K562 (cell line): ENCODE measurements around the gene XBP1. TPM values are rescaled to one million over a fixed set of nuclear protein-coding genes. Genes with fewer than 3 reads are reported as not detected.

Experiments used
- ARHGAP35 ChIP-seq: fragments of 450-650 bp; IDR thresholded peaks from 2 replicates; pipeline ENCODE4 v1.6.1; 2018; ENCODE audit not compliant: partially characterized antibody
- CEBPB ChIP-seq: fragments of 450-650 bp; IDR thresholded peaks from 2 replicates; pipeline ENCODE4 v1.6.1; 2016; ENCODE audit warnings: missing genetic modification characterization, missing compliant biosample characterization
- CTCFL ChIP-seq: IDR thresholded peaks from 2 replicates; pipeline ENCODE4 v1.6.1; 2011; ENCODE audit warnings: borderline replicate concordance, low read depth, mild to moderate bottlenecking, moderate library complexity, low read length; ENCODE audit not compliant: insufficient read depth, poor library complexity, severe bottlenecking
- DMBX1 ChIP-seq: fragments of 250-450 bp; sonication (Bioruptor Pico); IDR thresholded peaks from 2 replicates; pipeline ENCODE4 v1.8.0; 2022; ENCODE audit warnings: inconsistent platforms, mild to moderate bottlenecking, moderate library complexity, borderline replicate concordance
- FOXO4 ChIP-seq: fragments of 450-650 bp; formaldehyde crosslinking; IDR thresholded peaks from 2 replicates; pipeline ENCODE4 v1.4.0; 2020; ENCODE audit warnings: mild to moderate bottlenecking, moderate library complexity
- GTF2F1 ChIP-seq: IDR thresholded peaks from 2 replicates; pipeline ENCODE4 v1.6.1; 2011; ENCODE audit warnings: low read depth, low read length, improper control_type of control experiment
- HCFC1 ChIP-seq: IDR thresholded peaks from 2 replicates; pipeline ENCODE4 v1.6.1; 2012; ENCODE audit warnings: low read depth, low read length, improper control_type of control experiment
- HOMEZ ChIP-seq: fragments of 250-450 bp; sonication (Bioruptor Pico); IDR thresholded peaks from 2 replicates; pipeline ENCODE4 v1.4.0; 2020; ENCODE audit warnings: mild to moderate bottlenecking, moderate library complexity
- KAT7 ChIP-seq: sonication (generic); formaldehyde crosslinking; IDR thresholded peaks from 2 replicates; pipeline ENCODE4 v1.8.0; 2022; ENCODE audit warnings: missing genetic modification reagents, mild to moderate bottlenecking, borderline replicate concordance
- LARP7 ChIP-seq: fragments of 450-650 bp; IDR thresholded peaks from 2 replicates; pipeline ENCODE4 v1.6.1; 2016
- MYNN ChIP-seq, 2 experiments: sonication (generic); formaldehyde crosslinking in 1 of 2; IDR thresholded peaks; 2 replicates each; pipeline versions ENCODE4 v1.5.0 to v1.6.1; 2016 to 2020; ENCODE audit warnings: antibody characterized with exemption in 1 of 2, missing genetic modification reagents in 1 of 2
- NCOA1 ChIP-seq: fragments of 450-650 bp; IDR thresholded peaks from 2 replicates; pipeline ENCODE4 v1.6.1; 2016; ENCODE audit warnings: low read depth
- PHTF2 ChIP-seq: fragments of 250-450 bp; sonication (Bioruptor Pico); IDR thresholded peaks from 2 replicates; pipeline ENCODE4 v1.5.0; 2021; ENCODE audit warnings: mild to moderate bottlenecking
- SLC30A9 ChIP-seq: fragments of 250-450 bp; sonication (Bioruptor Pico); IDR thresholded peaks from 2 replicates; pipeline ENCODE4 v1.8.0; 2022; ENCODE audit warnings: mild to moderate bottlenecking, moderate library complexity
- SMAD2 ChIP-seq: fragments of 150-350 bp; IDR thresholded peaks from 2 replicates; pipeline ENCODE4 v1.6.1; 2014; ENCODE audit warnings: low read depth, mild to moderate bottlenecking, low read length
- SNAPC5 ChIP-seq: fragments of 250-450 bp; sonication (Bioruptor Pico); IDR thresholded peaks from 2 replicates; pipeline ENCODE4 v1.8.0; 2021; ENCODE audit warnings: moderate library complexity, mild to moderate bottlenecking, inconsistent platforms
- SRF ChIP-seq, 2 experiments: fragments of 250-450, 450-650 bp in 1 of 2; sonication (Bioruptor Pico) in 1 of 2; sonication (generic) in 1 of 2; formaldehyde crosslinking; IDR thresholded peaks; 2 replicates each; pipeline versions ENCODE4 v1.5.0 to v1.5.1; 2020 to 2022; ENCODE audit warnings: mild to moderate bottlenecking in 1 of 2, missing genetic modification reagents in 1 of 2
- THAP12 ChIP-seq: fragments of 250-450 bp; sonication (Bioruptor Pico); IDR thresholded peaks from 2 replicates; pipeline ENCODE4 v1.9.0; 2021; ENCODE audit warnings: mild to moderate bottlenecking, inconsistent platforms
- ZC3H11A ChIP-seq: IDR thresholded peaks from 2 replicates; pipeline ENCODE4 v1.6.1; 2012; ENCODE audit warnings: low read depth, low read length, improper control_type of control experiment
- ZNF79 ChIP-seq: fragments of 250-450 bp; sonication (Bioruptor Pico); IDR thresholded peaks from 2 replicates; pipeline ENCODE4 v1.4.0; 2020; ENCODE audit warnings: low read depth, mild to moderate bottlenecking, moderate library complexity
- ZSCAN32 ChIP-seq: fragments of 450-650 bp; formaldehyde crosslinking; IDR thresholded peaks from 2 replicates; pipeline ENCODE4 v1.4.0; 2020; ENCODE audit warnings: mild to moderate bottlenecking, moderate library complexity
- polyA plus RNA-seq, 8 experiments: library from polyadenylated mRNA; depleted of rRNA in 4 of 8; stranded (reverse) in 5 of 8; unstranded in 3 of 8; fragments of >200 nt; fragmentation: Nextera tagmentation in 2 of 8; fragmentation: Illumina TruSeq in 1 of 8; extraction: Ambion mirVana in 2 of 8; extraction: Trizol in 1 of 8; gene quantifications; 2 replicates each; pipeline versions ENCODE4 v1.2.1 to v1.2.3, GENCODE V29; 2011 to 2014; ENCODE audit warnings: inconsistent platforms in 1 of 8, missing spikeins in 1 of 8
- total RNA-seq, 7 experiments: library from RNA; depleted of rRNA in 6 of 7; stranded (reverse); fragments of >200 nt in 6 of 7; fragmentation: Illumina TruSeq in 2 of 7; extraction: Trizol in 2 of 7; gene quantifications; 2 replicates each; pipeline versions ENCODE4 v1.2.1 to v1.2.3, GENCODE V29; 2011 to 2021; ENCODE audit warnings: low replicate concordance in 1 of 7

Gene XBP1
- total and polyA plus RNA-seq, 9 of the 15 experiments (the other 6 are each of a cell fraction or from before 2014, with no cell fraction given), result 25.0 to 218 (median 94.6) TPM

GRCh38 chr22:28800308-28801041 lies at the start of gene XBP1 (continued):
- TF ChIP-seq GTF2F1 (peak; percentile 81), CTCFL (no peak), FOXO4 (CRISPR knock-in tag) (no peak), ZC3H11A (no peak), DMBX1 (CRISPR knock-in tag) (no peak), PHTF2 (CRISPR knock-in tag) (no peak), SMAD2 (no peak), THAP12 (peak; percentile 76; the same call in 1 of the 2 replicates), LARP7 (0 out of 2 replicates have a peak, but pooled peaks have one; percentile 21), HCFC1 (no peak), ARHGAP35 (no peak), ZNF79 (no peak), SNAPC5 (CRISPR knock-in tag) (no peak), ZSCAN32 (CRISPR knock-in tag) (no peak), MYNN (IDR thresholded peaks at IDR 0.05) (no peak), MYNN (CRISPR knock-in tag; IDR thresholded peaks at IDR 0.05) (no peak), SRF (CRISPR knock-in tag; IDR thresholded peaks at IDR 0.05) (peak in 1 of 2 experiments; percentile 13; a peak in 1 of 4 replicates), CEBPB (tag) (no peak), NCOA1 (no peak), KAT7 (CRISPR knock-in tag) (0 out of 2 replicates have a peak, but pooled peaks have one; percentile 63), SLC30A9 (CRISPR knock-in tag) (no peak), HOMEZ (CRISPR knock-in tag) (no peak)
